Activated CD8-positive, alpha-beta memory T cell treated with anti-CD3 and anti-CD28 coated beads for 36 hours (primary cell): Measurements from ENCODE around the gene ARHGEF25. TPM values are rescaled to one million over a fixed set of nuclear protein-coding genes. Genes with fewer than 3 reads are reported as not detected.

Source experiments
- CTCF ChIA-PET: fragments of 350-600 bp; sonication (Branson Sonifier 250); formaldehyde crosslinking; loops from one replicate; lab custom pipeline; 2021; ENCODE audit warnings: antibody characterized with exemption; lab: Charles Lee
- POLR2A ChIA-PET: fragments of 350-600 bp; sonication (Branson Sonifier 250); formaldehyde crosslinking; loops from one replicate; lab custom pipeline; 2021; ENCODE audit warnings: antibody characterized with exemption; lab: Charles Lee
- total RNA-seq, 2 experiments: library from RNA; stranded (reverse); gene quantifications; one replicate each; pipeline ENCODE4 v1.2.3, GENCODE V29; 2021

The ARHGEF25 gene
- total RNA-seq, 2 experiments from 2014 or later, result 1.6 to 2.3 TPM

DNA sequence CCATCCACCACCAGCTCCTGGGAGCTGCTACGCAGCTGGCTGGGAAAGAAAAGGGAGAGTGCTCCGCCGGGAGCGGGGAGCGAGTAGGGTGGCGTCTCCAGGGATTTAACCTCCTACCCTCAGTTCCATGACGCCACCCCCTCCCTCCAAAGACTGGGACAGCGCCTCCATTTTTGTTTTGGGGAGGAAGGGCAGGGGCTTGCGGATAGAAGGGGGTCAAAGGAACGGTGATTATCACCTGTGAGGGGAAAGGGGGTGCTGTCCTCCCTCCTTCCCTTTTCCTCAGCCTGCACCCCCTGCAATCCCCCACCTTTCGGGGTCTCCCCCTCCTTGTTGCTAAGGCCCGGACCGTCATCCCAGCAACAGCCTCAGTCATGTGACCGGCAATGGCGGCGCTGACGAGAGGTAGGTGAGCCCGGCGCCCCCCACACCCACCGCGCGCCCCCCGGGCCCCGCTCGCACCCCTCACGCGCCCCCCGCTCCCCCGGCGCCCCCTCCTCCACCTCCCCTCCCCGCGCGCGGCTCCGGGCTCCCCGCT lies 6.7 kb upstream of the ARHGEF25 start, which contains the start of gene DTX3:
TSS of gene DTX3 (plus strand) at position 371 of the 538 bp plus-strand sequence. CDS start 1,694 bp downstream, outside the sequence.
- ChIA-PET POLR2A (no interaction called here), CTCF (interaction anchor here (0.6 to 1.5 kb wide), 4 partner anchors 10 to 159 kb away, joined by 3 to 4 read pairs (median 3); no protein-coding TSS in a partner anchor)

DNA sequence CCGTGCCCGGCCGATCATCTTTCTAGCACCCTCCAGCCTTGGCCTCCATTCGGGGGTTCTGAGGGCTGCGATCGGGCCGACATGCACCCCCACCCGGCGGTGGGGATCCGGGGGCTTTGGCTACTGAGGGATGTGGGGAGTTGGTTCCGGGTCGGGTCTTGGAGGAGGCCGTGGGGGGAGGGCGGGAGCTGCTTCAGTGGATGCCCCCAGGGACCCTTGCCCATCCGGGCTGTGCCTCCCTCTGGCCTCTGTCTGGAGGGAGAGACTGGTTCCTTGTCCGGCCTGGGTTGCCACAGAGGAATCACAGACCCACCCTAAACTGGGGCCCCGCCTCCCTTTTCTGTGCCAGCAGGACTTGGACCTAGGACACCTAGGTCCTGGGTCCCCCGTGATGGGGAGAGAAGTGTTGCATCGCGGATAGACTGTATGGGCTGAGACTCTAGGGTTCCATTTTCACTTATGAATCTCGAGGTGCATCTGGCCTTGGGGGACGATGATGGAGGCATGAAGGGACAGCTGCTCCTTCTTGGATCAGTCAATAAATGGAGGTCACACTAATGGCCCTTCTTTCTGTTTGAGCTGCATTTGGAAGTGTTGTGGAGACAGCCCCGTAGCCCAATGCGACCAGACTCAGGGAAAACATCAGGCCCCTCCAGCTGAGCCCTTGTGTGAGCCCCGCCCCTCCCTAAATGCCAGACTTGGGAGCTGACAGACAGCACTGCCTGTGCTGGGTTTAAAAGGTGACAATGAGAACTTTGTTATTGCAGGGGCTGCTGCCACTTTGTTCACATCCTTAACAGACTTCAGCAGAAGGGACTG lies 6.0 kb upstream of the ARHGEF25 start:
- ChIA-PET POLR2A (no interaction called here), CTCF (interaction anchor here (1.2 to 1.7 kb wide), 5 partner anchors 9 to 22 kb away, joined by 3 to 5 read pairs (median 4); no protein-coding TSS in a partner anchor)

DNA sequence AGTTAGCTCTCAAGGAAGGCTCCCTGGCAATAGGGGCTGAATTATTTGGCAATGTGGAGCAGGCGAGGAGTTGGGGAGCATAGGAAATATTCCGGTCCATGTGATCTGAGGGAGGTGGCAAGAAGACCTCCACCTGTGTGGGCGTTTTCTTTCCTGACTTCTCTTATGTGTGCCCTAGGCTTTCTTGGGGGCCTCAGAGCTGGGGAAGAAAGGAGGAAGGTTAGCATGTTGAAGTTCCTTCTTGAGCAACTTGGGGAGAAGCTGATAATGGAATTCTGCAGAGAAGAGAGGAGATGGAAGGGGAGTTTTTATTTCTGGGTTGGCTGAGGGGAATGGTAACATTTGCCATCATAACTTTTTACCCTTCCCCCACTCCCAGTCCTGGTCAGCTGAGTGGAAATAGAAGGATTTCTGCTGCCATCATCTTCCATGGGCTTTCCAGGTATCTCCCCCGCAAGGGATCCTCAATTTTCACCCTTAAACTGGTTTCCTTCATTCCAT lies 5.4 kb upstream of the ARHGEF25 start:
- ChIA-PET CTCF (interaction anchor here (1.2 to 1.7 kb wide), 5 partner anchors 9 to 23 kb away, joined by 3 to 5 read pairs (median 4); no protein-coding TSS in a partner anchor), POLR2A (no interaction called here)

DNA sequence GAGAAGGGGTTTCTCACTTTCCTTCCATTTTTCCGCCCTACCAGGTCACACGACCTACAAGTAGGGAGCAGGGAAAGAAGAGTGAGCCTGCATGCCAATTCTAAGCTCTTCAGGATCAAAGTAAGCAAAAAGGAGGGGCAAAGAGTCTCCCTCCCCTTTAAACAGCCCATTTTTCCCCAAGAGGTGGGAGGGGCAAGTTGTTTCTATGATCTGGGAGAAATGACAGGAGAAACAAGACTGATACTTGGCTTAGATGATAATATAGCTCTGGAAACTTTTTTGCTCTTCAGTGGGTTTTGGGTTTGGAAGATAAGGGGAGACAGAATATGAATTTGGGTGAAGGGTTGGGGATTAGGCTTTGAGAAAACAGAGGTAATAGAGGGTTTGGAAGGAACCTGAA lies 4.8 kb upstream of the ARHGEF25 start:
- CTCF ChIA-PET, result interaction anchor here (1.2 to 1.7 kb wide), 4 partner anchors 8 to 23 kb away, joined by 3 to 5 read pairs (median 4); no protein-coding TSS in a partner anchor
- POLR2A ChIA-PET, result no interaction called here

DNA sequence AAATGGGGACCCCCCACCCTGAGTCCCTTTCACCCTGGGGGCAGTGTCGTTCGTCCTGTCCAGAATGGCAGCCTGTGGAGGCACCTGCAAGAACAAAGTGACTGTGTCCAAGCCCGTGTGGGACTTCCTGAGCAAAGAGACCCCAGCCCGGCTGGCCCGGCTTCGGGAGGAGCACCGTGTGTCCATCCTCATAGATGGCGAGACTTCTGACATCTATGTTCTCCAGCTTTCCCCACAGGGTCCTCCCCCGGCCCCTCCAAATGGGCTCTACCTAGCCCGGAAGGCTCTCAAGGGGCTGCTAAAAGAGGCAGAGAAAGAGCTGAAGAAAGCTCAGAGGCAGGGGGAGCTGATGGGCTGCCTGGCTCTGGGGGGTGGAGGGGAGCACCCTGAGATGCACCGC lies 4.4 kb upstream of the ARHGEF25 start:
- POLR2A ChIA-PET, result no interaction called here
- CTCF ChIA-PET, result interaction anchor here (1.6 to 1.7 kb wide), 2 partner anchors 10 to 13 kb away, joined by 3 to 5 read pairs; no protein-coding TSS in a partner anchor

DNA sequence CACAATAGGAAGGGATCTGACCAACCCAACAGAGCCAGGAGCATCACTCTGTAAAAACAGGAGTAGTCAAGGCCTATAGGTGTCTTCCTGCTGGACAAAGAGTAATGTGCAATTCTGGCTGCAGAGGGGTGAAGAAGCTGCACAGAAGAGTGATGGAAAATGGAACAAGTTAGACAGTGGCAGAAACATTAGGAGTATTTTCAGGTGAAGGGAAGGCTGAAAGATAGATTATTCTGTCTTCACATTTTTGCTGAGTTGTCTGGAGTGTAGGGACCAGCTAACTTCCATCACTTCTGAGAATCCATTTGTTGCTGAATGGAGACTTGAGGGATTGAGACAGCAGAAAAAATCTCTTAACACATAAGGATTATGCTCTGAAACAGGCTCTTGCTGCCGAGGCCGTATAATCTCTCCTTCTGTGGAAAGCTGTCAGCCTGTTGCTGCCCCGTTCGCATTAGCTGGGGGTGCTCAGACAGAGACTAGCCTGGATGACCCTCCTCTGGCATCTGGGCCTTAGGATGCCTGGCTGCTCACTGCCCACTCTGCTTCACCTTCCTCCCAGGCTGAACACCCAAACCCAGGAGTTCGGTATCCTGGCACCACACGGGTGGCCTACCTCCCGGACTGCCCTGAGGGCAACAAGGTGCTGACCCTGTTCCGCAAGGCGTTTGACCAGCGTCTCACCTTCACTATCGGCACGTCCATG lies 3.1 kb upstream of the ARHGEF25 start:
- CTCF ChIA-PET, result interaction anchor here (2.5 kb wide), 1 partner anchor 25 kb away, joined by 9 read pairs; no protein-coding TSS in a partner anchor
- POLR2A ChIA-PET, result interaction anchor here (1.0 kb wide), 1 partner anchor 13 kb away, joined by 3 read pairs; no protein-coding TSS in a partner anchor

DNA sequence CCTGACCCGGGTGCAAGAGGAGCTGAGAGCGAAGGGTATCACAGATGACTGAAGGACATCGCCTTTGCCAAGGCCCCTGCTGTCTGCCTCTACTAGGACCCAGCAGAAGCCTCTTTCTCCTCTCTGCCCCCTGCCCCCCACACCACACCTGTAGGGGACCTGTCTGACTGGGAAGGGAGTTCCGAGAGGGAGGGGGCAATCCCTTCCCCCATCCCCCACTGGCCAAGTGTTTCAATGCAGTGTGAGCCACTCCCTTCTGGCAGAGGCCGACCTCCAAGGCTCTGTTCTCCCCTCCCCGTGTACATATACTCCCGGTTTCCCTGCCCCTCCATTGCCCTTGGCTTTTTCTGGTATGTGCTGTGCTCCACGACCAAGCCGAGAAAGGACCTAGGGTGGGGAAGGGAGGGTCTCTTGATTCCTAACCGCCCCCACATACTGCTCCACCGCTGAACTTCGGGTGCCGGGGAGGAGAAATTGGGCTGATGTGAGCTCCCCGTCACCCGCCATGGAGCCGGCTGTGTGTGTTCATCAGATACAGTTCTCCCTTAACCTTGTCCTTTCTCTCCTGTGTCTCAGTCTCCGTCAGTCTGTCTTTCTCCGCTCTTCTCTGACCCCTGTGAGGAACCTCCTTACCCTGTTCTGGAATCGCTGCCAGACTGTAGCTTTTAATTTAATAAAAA lies 2.0 kb upstream of the ARHGEF25 start:
- CTCF ChIA-PET, result interaction anchor here (0.5 to 2.5 kb wide), 2 partner anchors 26 to 39 kb away, joined by 3 to 9 read pairs; no protein-coding TSS in a partner anchor

DNA sequence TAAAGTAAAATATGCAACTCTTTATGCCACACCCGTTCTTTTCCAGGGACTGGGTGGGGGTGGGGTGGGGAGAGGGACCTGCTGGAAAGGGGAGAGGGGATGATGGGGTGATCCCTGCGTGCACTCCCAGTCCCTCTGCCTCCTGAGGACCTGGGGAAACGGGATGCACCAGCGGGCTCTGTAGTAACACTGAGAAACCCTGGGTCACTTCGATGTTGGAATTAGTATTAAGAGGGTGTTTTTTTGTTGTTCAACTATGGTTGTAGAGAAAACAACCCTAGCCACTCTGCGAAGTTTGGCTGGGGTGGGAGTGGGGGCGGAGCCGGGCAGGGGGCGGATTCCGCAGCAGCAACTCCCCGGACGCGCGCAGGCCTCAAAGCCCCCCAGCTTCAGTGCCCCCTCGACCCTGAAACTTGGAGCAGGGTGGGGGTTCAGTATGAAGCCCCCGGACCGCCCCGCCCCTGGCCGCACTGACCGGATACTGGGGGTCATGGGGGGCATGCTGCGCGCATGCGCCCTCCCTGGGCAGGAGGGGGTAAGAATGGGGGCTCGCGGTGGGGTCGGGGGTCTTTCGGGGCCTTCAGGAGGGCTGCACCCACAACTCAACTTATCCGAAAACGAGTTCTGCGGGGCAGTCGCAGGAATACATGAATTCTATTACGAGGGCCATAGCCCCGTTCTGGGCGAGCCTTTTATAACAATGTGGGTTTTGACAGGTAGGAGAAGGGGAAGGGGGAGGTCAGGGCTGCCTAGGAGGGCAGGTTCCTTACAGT lies 1.3 kb upstream of the ARHGEF25 start:
- POLR2A ChIA-PET, result interaction anchor here (0.7 kb wide), 1 partner anchor 133 kb away, joined by 3 read pairs; no protein-coding TSS in a partner anchor
- CTCF ChIA-PET, result interaction anchor here (0.5 to 2.5 kb wide), 2 partner anchors 27 to 39 kb away, joined by 3 to 9 read pairs; no protein-coding TSS in a partner anchor

More for the DNA sequence above, 2.0 kb upstream of the ARHGEF25 start:
- POLR2A ChIA-PET, result interaction anchor here (0.7 to 1.0 kb wide), 2 partner anchors 12 to 132 kb away, joined by 3 read pairs; no protein-coding TSS in a partner anchor

DNA sequence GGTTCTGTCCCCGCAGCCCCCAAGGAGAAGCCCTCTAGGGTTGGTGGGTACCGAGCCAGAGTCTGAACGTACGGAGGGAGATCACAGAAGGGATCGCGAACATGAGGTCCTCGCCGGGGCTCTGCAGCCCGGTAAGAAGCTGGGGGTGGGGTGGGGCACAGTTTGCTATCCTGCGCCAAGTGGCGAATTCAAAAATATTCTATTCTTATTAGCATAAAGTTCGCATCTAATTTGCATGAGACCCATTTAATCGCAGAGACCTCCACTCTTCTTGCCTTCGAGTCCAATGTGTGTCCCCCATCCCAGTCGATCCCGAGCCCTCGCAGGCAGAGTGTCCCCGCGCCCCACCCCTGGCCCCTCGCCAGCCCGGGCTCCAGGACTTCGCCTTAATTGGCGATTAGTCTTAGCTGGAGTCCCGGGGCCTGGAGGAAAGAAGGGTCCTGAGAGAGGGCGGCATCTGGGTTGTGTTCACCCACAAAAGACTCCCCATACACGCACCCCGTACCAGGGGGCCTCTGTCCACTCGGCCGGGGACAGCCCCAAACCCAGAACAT lies 604 bp upstream of the ARHGEF25 start:
- POLR2A ChIA-PET, result interaction anchor here (0.6 to 0.9 kb wide), 2 partner anchors 10 to 218 kb away, joined by 3 to 4 read pairs; no protein-coding TSS in a partner anchor
- CTCF ChIA-PET, result interaction anchor here (1.1 to 1.6 kb wide), 4 partner anchors 10 to 27 kb away, joined by 3 to 7 read pairs (median 4); no protein-coding TSS in a partner anchor

DNA sequence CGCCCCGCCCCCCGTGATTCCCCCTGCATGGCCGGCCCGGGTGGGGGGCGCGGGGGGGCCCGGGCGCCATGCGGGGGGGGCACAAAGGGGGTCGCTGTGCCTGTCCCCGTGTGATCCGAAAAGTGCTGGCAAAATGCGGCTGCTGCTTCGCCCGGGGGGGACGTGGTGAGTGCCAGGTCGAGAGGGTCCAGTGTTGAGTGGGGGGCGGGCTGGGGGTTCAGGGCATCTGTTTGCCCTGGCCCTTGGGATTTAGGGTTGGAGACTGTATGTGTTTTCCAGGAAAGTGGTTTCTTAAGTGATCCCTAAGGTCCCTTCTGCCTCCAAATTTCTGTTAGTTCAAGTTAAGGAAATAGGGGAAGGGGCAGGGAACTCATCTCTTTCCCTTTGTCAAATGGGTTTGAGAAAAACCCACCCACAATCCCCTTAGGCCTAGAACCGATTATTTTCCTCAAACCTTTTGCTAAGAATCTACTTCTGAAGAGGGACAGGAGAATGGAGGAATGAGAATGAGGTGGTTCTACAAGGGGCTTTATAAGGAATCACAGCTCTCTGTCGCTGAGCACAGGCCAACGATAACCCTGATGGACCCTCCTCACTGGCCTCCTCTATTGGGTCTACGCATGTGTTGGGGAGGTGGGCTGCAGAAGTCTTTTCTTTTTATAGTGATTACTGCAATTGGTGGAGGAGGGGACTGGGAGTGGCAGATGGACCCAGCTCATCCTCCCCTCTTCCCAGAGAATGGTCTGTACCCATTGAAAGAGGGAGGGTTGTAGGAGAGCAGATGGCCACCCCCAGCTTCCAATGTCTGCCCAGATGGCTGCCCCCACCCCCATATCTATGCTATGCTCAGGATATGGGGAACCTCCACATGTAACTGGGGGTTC lies 834 bp downstream of the ARHGEF25 start:
- ChIA-PET POLR2A (interaction anchor here (0.9 kb wide), 1 partner anchor 8 kb away, joined by 3 read pairs; no protein-coding TSS in a partner anchor), CTCF (interaction anchor here (0.9 to 1.6 kb wide), 6 partner anchors 9 to 29 kb away, joined by 3 to 7 read pairs (median 4); partner anchors contain the start of gene B4GALNT1)

DNA sequence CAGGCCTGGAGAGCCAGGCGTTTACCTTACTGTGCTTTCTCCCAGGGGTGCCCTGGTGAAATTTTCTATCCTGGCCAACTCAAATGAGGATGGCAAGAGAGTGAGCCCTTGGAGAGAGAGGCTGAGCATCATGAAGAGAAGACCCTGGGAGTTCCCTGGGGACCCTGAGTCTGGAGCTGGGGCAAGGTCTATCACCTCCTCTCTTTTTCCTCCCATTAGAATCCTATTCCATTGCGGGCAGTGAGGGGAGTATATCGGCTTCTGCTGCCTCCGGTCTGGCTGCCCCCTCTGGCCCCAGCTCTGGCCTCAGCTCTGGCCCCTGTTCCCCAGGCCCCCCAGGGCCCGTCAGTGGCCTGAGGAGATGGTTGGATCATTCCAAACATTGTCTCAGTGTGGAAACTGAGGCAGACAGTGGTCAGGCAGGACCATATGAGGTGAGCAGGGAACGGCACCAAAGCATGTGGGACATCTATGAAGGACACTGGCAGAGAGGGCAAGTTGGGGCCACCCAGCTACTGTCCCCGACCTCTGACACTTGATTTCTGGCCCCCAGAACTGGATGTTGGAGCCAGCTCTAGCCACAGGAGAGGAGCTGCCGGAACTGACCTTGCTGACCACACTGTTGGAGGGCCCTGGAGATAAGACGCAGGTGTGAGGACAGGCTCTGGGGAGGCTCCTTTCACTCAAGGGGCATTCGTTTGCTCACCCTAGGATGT lies 1.6 kb downstream of the ARHGEF25 start:
- POLR2A ChIA-PET, result no interaction called here
- CTCF ChIA-PET, result interaction anchor here (0.9 to 1.2 kb wide), 2 partner anchors 20 to 30 kb away, joined by 3 to 4 read pairs; partner anchors contain the start of gene B4GALNT1

DNA sequence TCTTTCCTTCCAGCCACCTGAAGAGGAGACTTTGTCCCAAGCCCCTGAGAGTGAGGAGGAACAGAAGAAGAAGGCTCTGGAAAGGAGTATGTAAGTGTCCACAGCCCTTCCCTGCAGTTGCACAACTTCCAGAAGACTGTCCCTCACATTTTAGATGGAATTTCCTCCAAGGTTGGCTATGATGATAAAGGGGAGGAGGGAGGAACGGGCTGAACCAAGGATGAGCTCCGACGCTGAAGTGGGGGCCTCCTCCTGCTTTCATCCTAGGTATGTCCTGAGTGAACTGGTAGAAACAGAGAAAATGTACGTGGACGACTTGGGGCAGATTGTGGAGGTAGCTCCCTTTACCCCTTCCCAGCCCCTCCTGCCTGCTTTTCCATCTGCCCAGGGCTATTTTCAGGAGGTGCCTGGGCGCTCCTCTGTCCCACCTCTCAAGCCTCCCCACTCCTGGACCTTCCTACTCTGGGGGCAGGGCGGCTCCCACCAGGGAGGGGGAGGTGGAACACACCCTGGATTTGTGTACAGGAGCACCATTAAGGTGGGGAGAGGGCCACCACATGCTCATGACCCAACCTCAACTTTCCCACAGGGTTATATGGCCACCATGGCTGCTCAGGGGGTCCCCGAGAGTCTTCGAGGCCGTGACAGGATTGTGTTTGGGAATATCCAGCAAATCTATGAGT lies 2.3 kb downstream of the ARHGEF25 start:
- CTCF ChIA-PET, result interaction anchor here (0.6 to 4.1 kb wide), 4 partner anchors 8 to 30 kb away, joined by 3 to 21 read pairs (median 4); partner anchors contain the start of gene B4GALNT1
- POLR2A ChIA-PET, result no interaction called here

DNA sequence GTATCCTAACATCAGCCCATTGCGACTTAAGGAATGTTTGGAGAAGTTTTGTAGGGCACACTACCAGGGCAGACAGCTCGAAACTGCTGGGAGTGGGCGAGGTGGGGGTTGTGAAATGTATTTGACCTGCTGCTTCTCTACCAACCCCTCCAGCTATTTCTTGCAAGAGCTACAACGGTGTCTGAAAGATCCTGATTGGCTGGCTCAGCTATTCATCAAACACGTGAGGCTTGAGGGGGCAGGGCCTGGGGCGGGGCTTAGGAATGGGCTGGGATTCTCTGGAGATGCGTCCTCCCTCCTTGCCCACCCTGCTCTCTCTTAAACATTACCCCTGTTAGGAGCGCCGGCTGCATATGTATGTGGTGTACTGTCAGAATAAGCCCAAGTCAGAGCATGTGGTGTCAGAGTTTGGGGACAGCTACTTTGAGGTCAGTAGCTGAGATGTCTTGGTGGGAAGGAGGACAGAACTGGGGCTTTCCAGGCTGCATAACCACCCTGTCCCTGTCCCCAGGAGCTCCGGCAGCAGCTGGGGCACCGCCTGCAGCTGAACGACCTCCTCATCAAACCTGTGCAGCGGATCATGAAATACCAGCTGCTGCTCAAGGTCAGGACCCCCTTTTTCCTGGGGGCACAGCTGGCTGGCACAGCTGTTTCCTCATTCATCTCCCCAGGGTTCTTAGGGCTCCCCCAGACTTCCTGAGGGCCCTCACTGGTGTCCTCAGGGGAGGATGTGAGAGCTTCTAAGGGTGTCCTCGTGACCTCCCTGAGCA lies 3.1 kb downstream of the ARHGEF25 start:
- POLR2A ChIA-PET, result no interaction called here
- CTCF ChIA-PET, result interaction anchor here (0.6 to 4.1 kb wide), 5 partner anchors 9 to 80 kb away, joined by 3 to 21 read pairs (median 3); partner anchors contain the start of gene OS9
